ENCODE measurements around the gene FAM209B.
"Not testable (repeated sequence)": the region's sequence is repeated elsewhere in the genome, so short reads cannot be mapped to it uniquely, and the experiment has no call there.

The FAM209B gene, protein sequence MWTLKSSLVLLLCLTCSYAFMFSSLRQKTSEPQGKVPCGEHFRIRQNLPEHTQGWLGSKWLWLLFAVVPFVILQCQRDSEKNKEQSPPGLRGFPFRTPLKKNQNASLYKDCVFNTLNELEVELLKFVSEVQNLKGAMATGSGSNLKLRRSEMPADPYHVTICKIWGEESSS

DNA sequence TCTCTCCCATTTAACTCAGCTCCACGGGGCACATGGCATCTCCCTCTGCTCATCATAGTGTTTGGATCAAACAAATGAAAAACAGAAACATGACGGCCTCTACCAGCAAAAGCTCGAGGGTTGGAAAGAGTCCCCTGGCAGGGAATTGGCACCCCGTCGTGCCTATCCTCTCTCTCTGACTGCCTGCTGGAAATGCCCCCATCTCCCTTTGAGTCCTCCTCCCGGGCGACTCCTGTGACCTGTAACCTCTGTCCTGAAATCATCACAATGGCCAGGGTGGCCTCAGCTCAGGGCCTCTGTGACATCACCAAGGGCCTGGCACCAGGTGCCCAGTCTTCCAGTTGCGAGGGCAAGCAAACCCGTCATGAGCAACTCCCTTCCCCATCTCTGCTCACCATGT is at the start of gene FAM209B:
TSS of gene FAM209B (plus strand) at position 301 of the 400 bp plus-strand sequence. CDS start at position 397, 96 bp downstream.
- not testable (repeated sequence) for DNase-seq (ENCODE audit: low read depth)

DNA sequence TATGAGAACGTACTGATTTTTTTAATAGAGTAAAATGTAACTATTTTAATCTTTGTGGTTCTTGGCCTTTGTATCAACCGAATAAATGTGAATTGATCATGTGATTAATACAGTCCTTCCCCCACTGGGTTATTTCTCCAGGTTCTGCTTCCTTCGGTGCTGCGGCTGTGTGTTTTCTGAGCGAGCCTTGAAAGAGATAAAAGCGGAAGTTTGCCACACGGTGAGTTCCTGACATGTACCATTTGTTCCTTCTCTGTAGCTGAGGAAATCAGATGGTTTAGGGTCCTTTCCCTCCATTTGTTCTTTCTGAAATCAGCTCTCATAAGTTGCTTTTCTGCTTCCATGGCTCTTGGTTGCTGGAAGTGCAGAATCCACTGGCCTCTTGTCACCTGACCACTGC is 49.1 kb upstream of the FAM209B start:
- no peak for DNase-seq (ENCODE audit: low read depth)

DNA sequence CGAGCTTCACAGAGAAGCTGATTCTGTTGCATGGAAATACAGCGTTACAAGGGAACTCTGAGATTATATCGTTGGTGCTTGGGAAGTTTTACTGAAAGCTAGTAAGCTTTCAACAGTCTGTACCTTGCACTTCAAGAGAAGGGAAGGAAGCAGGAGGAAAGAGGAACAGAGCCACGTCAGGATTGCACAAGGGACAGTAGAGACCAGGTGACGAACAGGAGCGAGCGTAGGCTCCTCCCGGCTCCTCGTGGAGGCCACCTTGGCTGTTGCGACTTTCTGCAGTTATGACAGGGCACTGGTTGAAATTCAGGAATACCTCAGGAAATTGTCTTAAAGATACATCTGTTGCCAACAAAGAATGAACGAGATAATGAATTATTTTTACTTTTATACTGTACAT is 45.8 kb upstream of the FAM209B start:
- DNase-seq (ENCODE audit: low read depth) = no peak

DNA sequence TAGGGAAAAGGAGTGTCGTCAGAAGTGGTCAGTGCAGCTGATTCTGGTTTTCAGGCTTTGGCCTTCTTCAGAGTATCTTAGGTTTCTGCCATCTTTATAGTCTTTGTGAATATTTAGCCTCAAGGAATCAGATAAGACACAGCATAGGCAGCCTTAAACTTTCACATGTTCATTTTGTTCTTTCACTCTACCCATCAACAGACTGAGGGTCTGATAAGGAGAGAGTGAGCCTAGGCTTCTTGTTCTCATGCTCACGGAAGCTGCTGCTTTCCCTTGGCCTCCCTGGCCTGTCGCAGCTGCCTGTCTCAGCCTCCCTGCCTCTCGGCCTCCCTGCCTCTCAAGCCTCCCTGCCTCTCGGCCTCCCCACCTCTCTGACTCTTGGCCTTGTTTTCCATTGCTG is 44.5 kb upstream of the FAM209B start:
- no peak for DNase-seq (ENCODE audit: low read depth)

DNA sequence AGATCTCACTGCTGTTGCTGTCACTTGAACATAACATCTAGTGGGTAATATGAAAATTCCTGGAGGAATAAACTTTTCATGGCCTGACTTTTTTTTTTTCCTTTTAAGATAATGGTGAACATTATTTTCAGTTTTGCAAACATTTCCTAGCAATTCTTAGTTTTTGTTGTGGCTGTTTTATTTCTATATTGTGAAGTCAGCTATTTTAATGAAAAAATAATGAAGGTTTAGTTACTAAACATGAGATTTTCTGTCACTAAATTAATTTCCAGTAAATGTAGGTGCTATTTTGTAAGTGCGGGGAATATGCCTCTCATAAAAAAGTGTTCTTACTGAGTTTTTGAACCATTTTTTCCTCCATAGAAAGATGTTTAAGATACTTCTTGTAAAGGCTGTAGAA is 31.9 kb upstream of the FAM209B start:
- DNase-seq (ENCODE audit: low read depth) = no peak

DNA sequence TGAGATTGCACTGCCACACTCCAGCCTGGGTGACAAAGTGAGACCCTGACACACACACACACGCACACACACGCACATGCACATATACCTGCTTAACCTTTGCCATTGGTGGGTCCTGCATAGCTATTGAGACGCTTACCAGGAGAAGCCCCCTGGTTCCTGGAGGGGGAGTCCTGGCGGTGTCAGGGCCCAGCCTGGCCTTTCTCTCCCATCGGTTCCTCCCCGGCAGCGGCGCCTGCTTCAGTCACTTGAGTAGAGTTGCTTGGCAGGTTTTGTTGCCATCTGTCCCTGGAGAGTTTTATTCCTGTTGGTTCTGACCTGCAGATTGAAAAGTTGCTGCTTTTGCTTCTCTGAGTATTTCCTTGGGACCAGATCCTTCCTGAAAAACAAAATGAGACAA is 29.1 kb upstream of the FAM209B start:
- no peak for DNase-seq (ENCODE audit: low read depth)

DNA sequence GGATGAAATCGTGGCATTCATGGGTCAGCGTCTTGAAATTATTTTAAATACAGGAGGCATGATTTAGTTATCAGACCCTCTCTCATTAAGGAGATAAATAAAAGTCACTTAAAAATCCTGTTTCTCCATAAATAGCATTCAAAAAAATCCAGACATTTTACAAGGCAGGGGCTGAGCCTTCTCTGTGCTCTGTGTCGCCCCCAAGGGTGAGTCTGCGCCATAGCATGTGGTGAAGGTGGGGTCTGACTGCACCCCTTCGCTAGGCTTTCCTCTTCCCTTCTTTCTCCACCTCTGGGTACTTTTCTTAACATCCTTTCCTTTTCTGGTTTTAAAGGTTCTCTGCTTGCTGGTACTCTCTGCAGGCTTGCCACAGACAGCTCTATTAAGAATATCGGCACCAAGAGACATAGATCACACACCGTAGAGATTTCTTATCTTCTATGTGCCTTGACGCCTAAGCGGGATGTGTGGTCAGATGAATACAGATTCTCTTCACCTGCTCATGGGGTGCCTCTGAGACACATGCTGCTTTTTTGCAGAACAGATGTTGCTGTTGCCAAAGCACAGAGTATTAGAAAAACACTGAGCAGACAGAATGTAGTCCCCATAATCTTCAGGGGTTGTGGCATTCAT is 28.6 kb upstream of the FAM209B start:
- DNase-seq (ENCODE audit: low read depth) = no peak

DNA sequence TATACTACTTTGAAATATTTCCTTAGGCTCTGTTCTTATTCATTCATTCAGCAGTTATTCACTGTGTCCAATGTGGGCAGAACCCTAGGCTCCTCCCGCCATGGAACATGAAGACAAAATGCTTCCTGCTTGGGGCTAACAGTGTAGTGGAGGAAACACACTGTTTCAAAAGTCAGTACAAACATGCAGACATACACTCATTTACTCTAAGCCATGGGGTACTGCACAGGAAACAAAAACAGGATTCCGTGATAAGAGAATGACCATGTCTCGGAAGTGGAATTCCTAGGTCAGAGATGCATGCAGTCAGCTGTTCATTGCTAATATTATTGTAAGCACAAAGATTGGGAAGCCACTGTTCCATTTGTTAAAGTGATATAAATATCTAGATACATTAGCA is 26.9 kb upstream of the FAM209B start:
- peak; percentile 31 for DNase-seq (ENCODE audit: low read depth)

DNA sequence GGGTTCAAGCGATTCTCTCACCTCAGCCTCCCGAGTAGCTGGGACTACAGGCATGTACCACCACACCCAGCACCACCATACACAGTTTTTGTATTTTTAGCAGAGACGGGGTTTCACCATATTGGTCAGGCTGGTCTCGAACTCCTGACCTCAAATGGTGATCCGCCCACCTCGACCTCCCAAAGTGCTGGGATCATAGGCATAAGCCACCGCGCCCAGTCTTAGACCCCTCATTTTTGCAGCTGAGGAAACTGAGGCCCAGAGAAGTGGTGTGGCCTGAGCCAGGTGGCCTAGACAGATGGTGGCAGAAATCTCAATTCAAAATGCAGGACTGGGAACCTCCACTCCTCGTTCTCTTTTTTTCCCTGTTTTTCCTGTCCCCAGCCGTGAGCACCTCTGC is 21.1 kb upstream of the FAM209B start:
- no peak for DNase-seq (ENCODE audit: low read depth)

DNA sequence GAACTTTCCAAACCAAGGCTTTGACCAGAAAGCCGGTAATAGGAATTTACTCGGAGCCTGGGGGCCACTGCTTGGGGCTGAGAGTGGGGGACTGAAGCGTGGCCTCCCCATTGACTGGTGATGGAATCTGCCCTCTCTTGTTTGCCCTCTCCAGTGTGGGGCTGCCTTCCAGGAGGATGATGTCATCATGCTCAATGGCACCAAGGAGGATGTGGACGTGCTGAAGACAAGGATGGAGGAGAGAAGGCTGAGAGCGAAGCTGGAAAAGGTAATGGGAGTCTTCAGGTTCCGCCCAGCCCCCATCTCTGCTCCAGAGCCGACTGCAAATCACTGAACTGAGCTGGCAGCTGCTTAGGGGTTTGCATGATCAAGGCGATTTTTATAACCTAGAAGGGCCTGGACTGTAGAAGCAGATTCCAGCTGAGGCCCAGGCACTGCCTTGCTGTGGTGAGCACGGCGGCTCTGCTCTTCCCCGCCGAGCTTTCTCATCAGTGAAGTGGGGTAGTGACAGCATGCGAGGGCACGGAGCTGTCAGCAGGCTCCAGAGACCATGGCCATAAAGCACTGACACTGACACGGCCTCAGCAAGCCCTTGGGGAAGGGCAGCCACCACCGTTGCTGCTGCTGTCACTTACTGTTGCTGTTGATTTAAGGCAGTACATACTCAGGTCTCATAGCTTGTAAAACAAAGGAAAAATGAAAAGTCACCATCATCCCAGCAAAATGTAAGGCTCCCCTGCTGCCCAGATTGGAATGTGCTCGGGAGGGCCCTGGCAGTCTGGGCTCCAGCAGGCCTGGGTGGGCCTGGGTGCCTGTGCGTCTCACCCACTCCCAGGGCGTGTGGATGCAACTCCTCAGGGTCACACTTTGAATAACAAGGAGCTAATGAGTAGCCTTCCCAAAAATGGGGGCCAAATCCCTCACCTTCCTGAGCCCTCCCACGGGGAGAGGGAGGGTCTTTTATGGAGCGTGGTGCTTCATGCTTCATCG is 19.6 kb upstream of the FAM209B start:
- DNase-seq (ENCODE audit: low read depth) = peak; percentile 4

DNA sequence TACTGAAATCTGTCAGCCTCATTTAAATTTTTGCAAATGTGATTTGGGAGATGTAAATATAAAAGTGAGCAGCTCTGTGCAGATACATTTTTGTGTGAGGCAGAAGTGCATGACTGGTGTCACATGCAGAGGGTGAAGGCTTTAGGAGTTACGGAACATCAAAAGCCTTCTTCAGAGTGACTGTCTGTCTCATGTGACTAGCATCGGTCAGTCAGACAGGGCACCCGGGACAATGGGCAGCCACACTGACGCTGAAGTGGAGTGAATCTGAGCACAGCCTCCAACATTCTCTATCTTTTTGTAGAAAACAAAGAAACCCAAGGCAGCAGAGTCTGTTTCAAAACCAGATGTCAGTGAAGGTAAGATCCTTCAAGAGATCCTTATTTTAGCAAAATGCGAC is 16.4 kb upstream of the FAM209B start:
- no peak for DNase-seq (ENCODE audit: low read depth)

DNA sequence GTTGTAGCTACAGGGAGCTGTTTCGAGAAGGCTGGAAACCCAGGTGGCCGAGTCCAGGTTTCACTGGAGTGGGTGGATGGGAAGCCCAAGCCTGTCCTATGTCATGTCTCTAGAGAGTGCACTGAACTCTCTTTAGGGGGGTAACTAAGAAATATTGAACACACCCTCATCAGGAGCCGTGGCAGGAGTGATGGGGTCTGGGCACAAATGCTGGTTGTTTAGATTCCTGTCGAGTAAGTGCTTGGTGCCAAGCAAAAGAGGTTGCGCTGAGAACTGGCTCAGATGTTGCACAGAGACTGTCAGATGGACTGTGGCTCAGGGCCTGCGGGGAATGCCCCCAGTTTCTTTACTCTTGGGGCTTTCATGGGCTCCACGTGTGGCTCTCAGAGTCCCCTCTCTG is 15.8 kb upstream of the FAM209B start:
- no peak for DNase-seq (ENCODE audit: low read depth)

DNA sequence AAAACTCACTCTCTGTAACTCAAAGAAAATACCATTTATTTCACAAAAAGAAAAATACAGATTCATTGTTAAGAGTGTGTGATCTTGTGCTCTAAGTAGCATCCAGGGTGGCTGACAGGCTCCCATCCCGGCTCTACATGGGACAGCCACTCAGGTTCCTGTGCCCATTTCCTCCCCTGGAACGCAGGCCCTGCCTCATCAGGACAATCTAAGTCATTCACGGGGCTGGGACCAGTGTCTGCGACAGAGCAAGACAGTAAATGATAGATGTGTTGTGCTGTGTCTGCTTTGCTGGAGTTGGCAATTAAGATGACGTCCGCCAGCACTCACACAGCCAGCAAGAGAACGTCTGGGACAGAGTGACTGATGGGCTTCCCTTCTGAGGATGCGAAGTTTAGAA is 15.4 kb upstream of the FAM209B start:
- DNase-seq (ENCODE audit: low read depth) = no peak

DNA sequence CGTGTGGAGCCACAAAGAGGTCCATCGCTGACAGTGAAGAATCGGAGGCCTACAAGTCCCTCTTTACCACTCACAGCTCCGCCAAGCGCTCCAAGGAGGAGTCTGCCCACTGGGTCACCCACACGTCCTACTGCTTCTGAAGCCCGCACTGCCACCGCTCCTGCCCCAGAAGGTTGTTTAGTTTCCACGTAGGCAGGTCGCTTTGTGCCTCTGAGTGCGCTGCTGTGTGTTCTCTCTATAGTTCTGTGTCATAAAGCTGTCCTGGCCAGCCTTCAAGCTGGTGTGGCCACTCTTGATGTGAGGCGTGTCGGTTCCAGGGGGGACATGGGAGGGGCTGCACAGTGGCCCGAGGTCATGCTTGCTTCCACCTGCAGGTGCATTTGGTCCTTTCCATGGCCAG is 14.9 kb upstream of the FAM209B start:
- no peak for DNase-seq (ENCODE audit: low read depth)

DNA sequence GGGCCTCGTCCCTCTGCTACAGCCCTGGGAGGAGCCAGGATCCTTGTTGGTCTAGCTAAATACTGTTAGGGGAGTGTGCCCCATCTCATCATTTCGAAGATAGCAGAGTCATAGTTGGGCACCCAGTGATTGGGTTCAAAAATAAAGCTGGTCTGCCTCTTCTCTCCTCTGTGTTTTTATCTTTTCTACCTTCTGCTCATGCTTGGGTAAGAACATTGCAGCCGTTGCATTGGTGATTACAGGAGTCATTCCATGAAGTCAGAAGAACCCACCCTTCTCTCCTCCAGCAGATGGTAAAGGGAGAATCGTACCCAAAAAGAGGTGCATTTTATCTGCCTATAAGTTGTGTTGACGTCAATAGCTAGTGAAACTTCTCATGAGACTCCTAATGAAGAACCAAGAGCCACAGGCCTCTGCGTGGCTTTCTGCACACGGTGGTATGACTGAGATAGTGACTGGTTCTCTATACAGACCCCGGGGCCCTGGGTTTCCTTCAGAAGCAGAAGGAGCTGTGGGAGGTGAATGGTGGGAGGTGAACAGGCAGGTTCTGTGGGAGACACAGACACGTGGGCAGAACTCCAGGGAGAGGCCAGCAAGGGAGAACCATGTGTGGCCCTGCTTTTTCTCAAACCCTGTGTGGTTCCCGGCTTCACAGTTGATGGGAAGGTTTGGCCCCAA is 14.2 kb upstream of the FAM209B start:
- no peak for DNase-seq (ENCODE audit: low read depth)

DNA sequence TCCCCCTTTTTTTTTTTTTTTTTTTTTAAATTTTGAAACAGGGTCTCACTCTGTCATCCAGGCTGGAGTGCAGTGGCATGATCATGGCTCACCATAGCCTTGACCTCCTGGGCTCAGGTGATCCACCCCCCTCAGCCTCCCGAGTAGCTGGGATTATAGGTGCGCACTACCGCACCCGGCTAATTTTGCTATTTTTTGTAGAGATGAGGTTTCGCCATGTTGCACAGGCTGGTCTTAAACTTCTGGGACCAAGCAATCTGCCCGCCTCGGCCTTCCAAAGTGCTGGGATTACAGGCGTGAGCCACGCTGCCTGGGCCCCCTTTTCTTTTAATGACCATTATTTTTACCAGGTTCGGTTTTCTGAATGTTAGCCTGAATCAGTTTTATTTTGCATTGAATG is 13.5 kb upstream of the FAM209B start:
- DNase-seq (ENCODE audit: low read depth) = no peak

DNA sequence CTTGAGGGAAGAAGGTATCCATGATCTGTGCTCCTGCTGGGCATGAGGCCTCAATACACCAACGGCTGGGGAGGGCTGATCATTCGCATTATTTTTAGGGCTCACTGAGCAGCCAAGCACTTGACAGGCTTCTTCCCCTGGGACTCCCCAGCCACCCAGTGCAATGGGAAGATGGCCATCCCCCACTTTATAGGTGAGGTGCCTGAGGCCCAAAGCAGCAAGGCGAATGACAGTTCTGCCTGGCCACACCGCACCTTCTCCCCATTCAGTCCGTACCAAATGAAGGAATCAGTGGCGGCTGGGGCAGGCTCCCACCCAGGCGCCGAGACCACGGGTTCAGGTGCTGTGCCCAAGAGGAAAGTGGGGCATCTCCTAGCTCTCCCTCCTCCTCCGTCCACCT is 12.9 kb upstream of the FAM209B start:
- no peak for DNase-seq (ENCODE audit: low read depth)

DNA sequence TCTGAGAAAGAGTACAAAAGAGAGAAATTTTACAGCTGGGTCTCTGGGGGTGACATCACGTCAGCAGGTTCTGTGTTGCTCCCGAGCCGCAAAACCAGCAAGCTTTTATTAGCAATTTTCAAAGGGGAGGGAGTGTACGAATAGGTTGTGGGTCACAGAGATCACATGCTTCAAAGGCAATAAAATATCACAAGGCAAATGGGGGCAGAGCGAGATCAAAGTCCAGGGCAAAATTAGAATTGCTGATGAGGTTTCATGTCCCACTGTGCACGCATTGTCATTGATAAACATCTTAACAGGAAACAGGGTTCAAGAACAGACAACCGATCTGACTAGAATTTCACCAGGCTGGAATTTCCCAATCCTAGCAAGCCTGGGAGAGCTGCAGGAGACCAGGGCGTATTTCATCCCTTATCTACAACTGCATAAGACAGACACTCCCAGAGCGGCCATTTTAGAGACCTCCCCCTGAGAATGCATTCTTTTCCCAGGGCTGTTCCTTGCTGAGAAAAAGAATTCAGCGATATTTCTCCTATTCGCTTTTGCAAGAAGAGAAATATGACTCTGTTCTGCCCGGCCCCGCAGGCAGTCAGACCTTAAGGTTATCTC is 12.2 kb upstream of the FAM209B start:
- not testable (repeated sequence) for DNase-seq (ENCODE audit: low read depth)

DNA sequence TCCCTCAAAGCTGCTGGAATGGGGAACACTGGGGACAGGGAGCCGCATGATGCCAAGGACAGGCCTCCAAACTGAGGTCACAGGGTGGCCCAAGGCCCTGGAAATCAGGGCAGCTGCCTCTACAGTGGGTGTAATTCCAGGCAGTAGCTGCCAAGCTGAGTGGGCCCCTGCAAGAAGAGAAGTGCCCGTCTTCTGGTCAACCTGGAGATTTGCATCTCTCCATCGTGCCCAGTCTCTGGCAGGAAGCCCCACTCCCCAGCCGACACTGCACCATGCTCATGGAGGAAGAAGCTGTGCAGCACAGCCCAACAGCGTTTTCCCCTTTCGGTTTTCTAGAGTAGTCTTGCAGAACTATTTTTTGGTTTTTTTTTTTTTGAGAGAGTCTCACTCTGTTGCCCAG is 10.7 kb upstream of the FAM209B start:
- DNase-seq (ENCODE audit: low read depth) = no peak

DNA sequence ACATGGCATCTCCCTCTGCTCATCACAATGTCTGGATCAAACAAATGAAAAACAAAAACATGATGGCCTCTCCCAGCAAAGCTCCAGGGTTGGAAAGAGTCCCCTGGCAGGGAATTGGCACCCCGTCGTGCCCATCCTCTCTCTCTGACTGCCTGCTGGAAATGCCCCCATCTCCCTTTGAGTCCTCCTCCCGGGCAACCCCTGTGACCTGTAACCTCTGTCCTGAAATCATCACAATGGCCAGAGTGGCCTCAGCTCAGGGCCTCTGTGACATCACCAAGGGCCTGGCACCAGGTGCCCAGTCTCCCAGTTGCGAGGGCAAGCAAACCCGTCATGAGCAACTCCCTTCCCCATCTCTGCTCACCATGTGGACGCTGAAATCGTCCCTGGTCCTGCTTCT is 8.6 kb upstream of the FAM209B start, which contains the start of gene FAM209A:
TSS of gene FAM209A (plus strand) at position 301 of the 400 bp plus-strand sequence. CDS start at position 366, 65 bp downstream.
- DNase-seq (ENCODE audit: low read depth) = not testable (repeated sequence)

DNA sequence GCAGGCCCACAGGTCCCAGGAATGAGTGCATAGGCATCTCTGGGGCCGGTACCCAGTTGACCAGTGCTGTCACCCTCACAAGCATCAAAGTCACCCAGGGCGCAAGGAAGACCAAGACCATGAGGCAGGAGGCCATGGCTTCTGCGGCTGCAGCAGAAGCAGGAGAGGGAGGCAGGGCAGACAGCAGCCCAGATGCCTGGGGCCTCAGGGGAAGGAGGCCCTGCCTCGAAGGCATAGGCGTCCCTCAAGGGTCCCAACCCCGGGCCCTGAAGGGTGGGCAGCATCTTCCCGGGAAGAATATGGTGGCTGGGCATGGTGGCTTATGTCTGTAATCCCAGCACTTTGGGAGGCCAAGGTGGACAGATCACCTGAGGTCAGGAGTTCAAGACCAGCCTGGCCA is 5.5 kb upstream of the FAM209B start:
- no peak for DNase-seq (ENCODE audit: low read depth)

DNA sequence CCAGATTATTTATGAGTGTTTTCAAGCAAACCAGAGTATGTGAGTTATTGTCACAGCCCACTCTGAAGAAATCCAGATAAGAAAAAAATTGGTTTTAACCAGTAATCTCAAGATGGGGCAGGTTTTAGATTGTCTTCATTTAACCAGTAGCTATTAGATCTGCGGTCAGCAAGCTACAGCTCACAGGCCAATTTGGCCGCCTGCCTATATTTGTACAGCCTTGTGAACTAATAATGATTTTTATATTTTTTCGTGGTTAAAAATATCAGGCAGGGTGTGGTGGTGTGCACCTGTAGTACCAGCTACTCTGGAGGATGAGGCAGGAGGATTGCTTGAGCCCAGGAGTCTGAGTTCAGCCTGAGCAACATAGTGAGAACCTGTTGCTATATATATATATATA is 5.0 kb downstream of the FAM209B start:
- DNase-seq (ENCODE audit: low read depth) = no peak
